ENCODE measurements around the gene SLC25A12.

DNA sequence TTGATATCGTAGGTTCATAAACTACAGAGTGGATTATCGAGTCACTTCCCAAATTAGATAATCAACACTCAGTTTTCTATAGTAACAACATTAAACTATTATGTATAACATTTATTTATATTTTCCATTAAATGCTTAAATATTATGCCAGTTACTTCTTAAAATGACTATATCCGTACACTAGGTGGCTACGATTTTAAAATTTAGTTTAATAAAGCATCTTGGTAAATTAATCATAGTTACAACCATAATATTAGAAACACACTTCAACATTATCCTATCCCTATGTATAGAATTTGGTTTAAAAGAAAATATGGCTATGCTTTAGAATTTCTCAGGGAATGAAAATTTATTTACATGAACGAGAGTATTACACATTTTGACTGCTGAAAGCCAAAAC, 80.3 kb downstream of the SLC25A12 start:
- TF ChIP-seq, protein P1, sequence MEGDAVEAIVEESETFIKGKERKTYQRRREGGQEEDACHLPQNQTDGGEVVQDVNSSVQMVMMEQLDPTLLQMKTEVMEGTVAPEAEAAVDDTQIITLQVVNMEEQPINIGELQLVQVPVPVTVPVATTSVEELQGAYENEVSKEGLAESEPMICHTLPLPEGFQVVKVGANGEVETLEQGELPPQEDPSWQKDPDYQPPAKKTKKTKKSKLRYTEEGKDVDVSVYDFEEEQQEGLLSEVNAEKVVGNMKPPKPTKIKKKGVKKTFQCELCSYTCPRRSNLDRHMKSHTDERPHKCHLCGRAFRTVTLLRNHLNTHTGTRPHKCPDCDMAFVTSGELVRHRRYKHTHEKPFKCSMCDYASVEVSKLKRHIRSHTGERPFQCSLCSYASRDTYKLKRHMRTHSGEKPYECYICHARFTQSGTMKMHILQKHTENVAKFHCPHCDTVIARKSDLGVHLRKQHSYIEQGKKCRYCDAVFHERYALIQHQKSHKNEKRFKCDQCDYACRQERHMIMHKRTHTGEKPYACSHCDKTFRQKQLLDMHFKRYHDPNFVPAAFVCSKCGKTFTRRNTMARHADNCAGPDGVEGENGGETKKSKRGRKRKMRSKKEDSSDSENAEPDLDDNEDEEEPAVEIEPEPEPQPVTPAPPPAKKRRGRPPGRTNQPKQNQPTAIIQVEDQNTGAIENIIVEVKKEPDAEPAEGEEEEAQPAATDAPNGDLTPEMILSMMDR (IDR thresholded peaks at IDR 0.05), result no peak
- TF ChIP-seq POLR2A (IDR thresholded peaks at IDR 0.05), result no peak

All from adrenal gland (tissue), 5 donors.